ENCODE measurements around the gene DTD2.

GRCh38 chr14:31492759-31493498, 35.6 kb upstream of the DTD2 start:
- TF ChIP-seq CTCF (IDR thresholded peaks at IDR 0.05) (no peak), POLR2AphosphoS5 (IDR thresholded peaks at IDR 0.05; ENCODE audit: low read depth, low read length) (no peak)
